ENCODE results near the gene NRDE2.

The NRDE2 gene

GRCh38 chr14:90290337-90291011 is 41.3 kb downstream of the NRDE2 start:
- ChIA-PET CTCF (interaction anchor here (1.1 to 2.4 kb wide), 4 partner anchors 8 to 409 kb away, joined by 3 to 13 read pairs (median 3); no protein-coding TSS in a partner anchor), POLR2A (no interaction called here)
- Histone ChIP-seq H3K4me1 (ENCODE audit: control extremely low read depth in 1 of 4, control insufficient read depth in 4 of 4, insufficient read depth in 4 of 4, low read length in 3 of 4) (no peaks in the 10 kb centered on the region), H3K36me3 (ENCODE audit: control insufficient read depth in 4 of 4, insufficient read depth in 4 of 4, low read length in 3 of 4) (peaks cover 12 to 76% (median 48%) of the 10 kb centered on the region in 4 experiments), H3K27ac (ENCODE audit: insufficient read depth in 1 of 2, low read depth in 1 of 2, low read length in 2 of 2, poor library complexity in 1 of 2, severe bottlenecking in 2 of 2) (no peak overlapping the region), H3K4me3 (ENCODE audit: control insufficient read depth in 1 of 7, extremely low read depth in 1 of 7, insufficient read depth in 4 of 7, low read depth in 2 of 7, low read length in 6 of 7) (no peak overlapping the region), H3K9me3 (ENCODE audit: control extremely low read depth in 1 of 5, control insufficient read depth in 4 of 5, insufficient read depth in 2 of 5, low read depth in 1 of 5, low read length in 4 of 5) (no peaks in the 10 kb centered on the region), H3K27me3 (replicated peaks in 2 of 5; ENCODE audit: control insufficient read depth in 4 of 5, insufficient read depth in 5 of 5, low read length in 4 of 5) (no peaks in the 10 kb centered on the region)
- WGBS (ENCODE audit: insufficient coverage): 80% methylated on average over 1 of the region's 6 CpGs
- no peak for DNase-seq

GRCh38 chr14:90288651-90289355 is 42.9 kb downstream of the NRDE2 start:
- Histone ChIP-seq H3K27ac (ENCODE audit: insufficient read depth in 1 of 2, low read depth in 1 of 2, low read length in 2 of 2, poor library complexity in 1 of 2, severe bottlenecking in 2 of 2) (no peak overlapping the region), H3K4me1 (ENCODE audit: control extremely low read depth in 1 of 4, control insufficient read depth in 4 of 4, insufficient read depth in 4 of 4, low read length in 3 of 4) (no peaks in the 10 kb centered on the region), H3K27me3 (replicated peaks in 2 of 5; ENCODE audit: control insufficient read depth in 4 of 5, insufficient read depth in 5 of 5, low read length in 4 of 5) (no peaks in the 10 kb centered on the region), H3K4me3 (ENCODE audit: control insufficient read depth in 1 of 7, extremely low read depth in 1 of 7, insufficient read depth in 4 of 7, low read depth in 2 of 7, low read length in 6 of 7) (no peak overlapping the region), H3K9me3 (ENCODE audit: control extremely low read depth in 1 of 5, control insufficient read depth in 4 of 5, insufficient read depth in 2 of 5, low read depth in 1 of 5, low read length in 4 of 5) (no peaks in the 10 kb centered on the region), H3K36me3 (ENCODE audit: control insufficient read depth in 4 of 4, insufficient read depth in 4 of 4, low read length in 3 of 4) (peaks cover 12 to 72% (median 48%) of the 10 kb centered on the region in 4 experiments)
- POLR2A ChIA-PET: interaction anchor here (0.9 kb wide), 1 partner anchor 9 kb away, joined by 3 read pairs; no protein-coding TSS in a partner anchor
- CTCF ChIA-PET: interaction anchor here (1.2 to 2.4 kb wide), 7 partner anchors 8 to 484 kb away, joined by 3 to 13 read pairs (median 5); no protein-coding TSS in a partner anchor
- 78% methylated on average over 12 of the region's 12 CpGs for WGBS (ENCODE audit: insufficient coverage)
- DNase-seq: no peak

- Histone ChIP-seq H3K27me3 (replicated peaks in 2 of 5; ENCODE audit: control insufficient read depth in 4 of 5, insufficient read depth in 5 of 5, low read length in 4 of 5) (no peaks in the 10 kb centered on the region), H3K27ac (ENCODE audit: insufficient read depth in 1 of 2, low read depth in 1 of 2, low read length in 2 of 2, poor library complexity in 1 of 2, severe bottlenecking in 2 of 2) (no peak overlapping the region), H3K36me3 (ENCODE audit: control insufficient read depth in 4 of 4, insufficient read depth in 4 of 4, low read length in 3 of 4) (peaks cover 10 to 71% (median 46%) of the 10 kb centered on the region in 4 experiments), H3K4me3 (ENCODE audit: control insufficient read depth in 1 of 7, extremely low read depth in 1 of 7, insufficient read depth in 4 of 7, low read depth in 2 of 7, low read length in 6 of 7) (no peak overlapping the region), H3K9me3 (ENCODE audit: control extremely low read depth in 1 of 5, control insufficient read depth in 4 of 5, insufficient read depth in 2 of 5, low read depth in 1 of 5, low read length in 4 of 5) (no peaks in the 10 kb centered on the region), H3K4me1 (ENCODE audit: control extremely low read depth in 1 of 4, control insufficient read depth in 4 of 4, insufficient read depth in 4 of 4, low read length in 3 of 4) (no peaks in the 10 kb centered on the region)
- WGBS (ENCODE audit: insufficient coverage): 98% methylated on average over 13 of the region's 14 CpGs
- DNase-seq: no peak
- ChIA-PET CTCF (interaction anchor here (1.3 kb wide), 1 partner anchor 409 kb away, joined by 4 read pairs; no protein-coding TSS in a partner anchor), POLR2A (interaction anchor here (0.9 kb wide), 1 partner anchor 8 kb away, joined by 3 read pairs; no protein-coding TSS in a partner anchor)
These were observed 44.0 kb downstream of the NRDE2 start for GRCh38 chr14:90287791-90288190.

- Histone ChIP-seq H3K9me3 (ENCODE audit: control extremely low read depth in 1 of 5, control insufficient read depth in 4 of 5, insufficient read depth in 2 of 5, low read depth in 1 of 5, low read length in 4 of 5) (no peaks in the 10 kb centered on the region), H3K27ac (ENCODE audit: insufficient read depth in 1 of 2, low read depth in 1 of 2, low read length in 2 of 2, poor library complexity in 1 of 2, severe bottlenecking in 2 of 2) (no peak overlapping the region), H3K27me3 (replicated peaks in 2 of 5; ENCODE audit: control insufficient read depth in 4 of 5, insufficient read depth in 5 of 5, low read length in 4 of 5) (no peaks in the 10 kb centered on the region), H3K4me3 (ENCODE audit: control insufficient read depth in 1 of 7, extremely low read depth in 1 of 7, insufficient read depth in 4 of 7, low read depth in 2 of 7, low read length in 6 of 7) (no peak overlapping the region), H3K4me1 (ENCODE audit: control extremely low read depth in 1 of 4, control insufficient read depth in 4 of 4, insufficient read depth in 4 of 4, low read length in 3 of 4) (no peaks in the 10 kb centered on the region), H3K36me3 (ENCODE audit: control insufficient read depth in 4 of 4, insufficient read depth in 4 of 4, low read length in 3 of 4) (peaks cover 16 to 67% (median 46%) of the 10 kb centered on the region in 4 experiments)
- ChIA-PET CTCF (interaction anchor here (1.1 to 2.2 kb wide), 3 partner anchors 8 to 15 kb away, joined by 3 to 6 read pairs (median 3); no protein-coding TSS in a partner anchor), POLR2A (interaction anchor here (0.6 kb wide), 1 partner anchor 27 kb away, joined by 3 read pairs; no protein-coding TSS in a partner anchor)
- DNase-seq: no peak
These were observed 50.0 kb downstream of the NRDE2 start for GRCh38 chr14:90281756-90282155.

GRCh38 chr14:90281261-90281660 is 50.5 kb downstream of the NRDE2 start:
- no peaks in the 10 kb centered on the region for H3K9me3 ChIP-seq (ENCODE audit: control extremely low read depth in 1 of 5, control insufficient read depth in 4 of 5, insufficient read depth in 2 of 5, low read depth in 1 of 5, low read length in 4 of 5)
- CTCF ChIA-PET: interaction anchor here (1.1 to 2.2 kb wide), 3 partner anchors 8 to 14 kb away, joined by 3 to 6 read pairs (median 3); no protein-coding TSS in a partner anchor
- H3K27ac ChIP-seq (ENCODE audit: insufficient read depth in 1 of 2, low read depth in 1 of 2, low read length in 2 of 2, poor library complexity in 1 of 2, severe bottlenecking in 2 of 2): no peak overlapping the region
- POLR2A ChIA-PET: no interaction called here
- no peaks in the 10 kb centered on the region for H3K27me3 ChIP-seq (replicated peaks in 2 of 5; ENCODE audit: control insufficient read depth in 4 of 5, insufficient read depth in 5 of 5, low read length in 4 of 5)
- DNase-seq: no peak
- H3K4me3 ChIP-seq (ENCODE audit: control insufficient read depth in 1 of 7, extremely low read depth in 1 of 7, insufficient read depth in 4 of 7, low read depth in 2 of 7, low read length in 6 of 7): no peak overlapping the region
- peaks cover 12 to 67% (median 44%) of the 10 kb centered on the region in 4 experiments for H3K36me3 ChIP-seq (ENCODE audit: control insufficient read depth in 4 of 4, insufficient read depth in 4 of 4, low read length in 3 of 4)
- 93% methylated on average over 8 of the region's 8 CpGs for WGBS (ENCODE audit: insufficient coverage)
- H3K4me1 ChIP-seq (ENCODE audit: control extremely low read depth in 1 of 4, control insufficient read depth in 4 of 4, insufficient read depth in 4 of 4, low read length in 3 of 4): no peaks in the 10 kb centered on the region

- Histone ChIP-seq H3K36me3 (ENCODE audit: control insufficient read depth in 4 of 4, insufficient read depth in 4 of 4, low read length in 3 of 4) (peaks cover 15 to 65% (median 40%) of the 10 kb centered on the region in 4 experiments), H3K9me3 (ENCODE audit: control extremely low read depth in 1 of 5, control insufficient read depth in 4 of 5, insufficient read depth in 2 of 5, low read depth in 1 of 5, low read length in 4 of 5) (no peaks in the 10 kb centered on the region), H3K27ac (ENCODE audit: insufficient read depth in 1 of 2, low read depth in 1 of 2, low read length in 2 of 2, poor library complexity in 1 of 2, severe bottlenecking in 2 of 2) (no peak overlapping the region), H3K4me1 (ENCODE audit: control extremely low read depth in 1 of 4, control insufficient read depth in 4 of 4, insufficient read depth in 4 of 4, low read length in 3 of 4) (no peaks in the 10 kb centered on the region), H3K4me3 (ENCODE audit: control insufficient read depth in 1 of 7, extremely low read depth in 1 of 7, insufficient read depth in 4 of 7, low read depth in 2 of 7, low read length in 6 of 7) (no peak overlapping the region), H3K27me3 (replicated peaks in 2 of 5; ENCODE audit: control insufficient read depth in 4 of 5, insufficient read depth in 5 of 5, low read length in 4 of 5) (no peaks in the 10 kb centered on the region)
- ChIA-PET POLR2A (interaction anchor here (1.0 kb wide), 1 partner anchor 8 kb away, joined by 3 read pairs; no protein-coding TSS in a partner anchor), CTCF (interaction anchor here (2.2 kb wide), 1 partner anchor 9 kb away, joined by 6 read pairs; no protein-coding TSS in a partner anchor)
- 99% methylated on average over 7 of the region's 7 CpGs for WGBS (ENCODE audit: insufficient coverage)
- no peak for DNase-seq
These were observed 51.6 kb downstream of the NRDE2 start for GRCh38 chr14:90280096-90280495.

Data from common myeloid progenitor, CD34-positive (primary cell).